K562 (cell line): ENCODE data around the gene TGFB1I1. TPM values are rescaled to one million over a fixed set of nuclear protein-coding genes. Genes with fewer than 3 reads are reported as not detected.

ENCODE experiments used
- ATF3 ChIP-seq, 2 experiments: fragments of 450-650 bp in 1 of 2; sonication (generic) in 1 of 2; formaldehyde crosslinking in 1 of 2; IDR thresholded peaks in 1 of 2; conservative IDR thresholded peaks in 1 of 2; 2 replicates each; pipeline versions ENCODE4 v1.6.1 to v1.8.1; 2016 to 2023; ENCODE audit warnings: mild to moderate bottlenecking in 2 of 2, moderate library complexity in 2 of 2, inconsistent platforms in 1 of 2, missing genetic modification reagents in 1 of 2
- CCNT2 ChIP-seq: IDR thresholded peaks from 2 replicates; pipeline ENCODE4 v1.6.1; 2011; ENCODE audit warnings: borderline replicate concordance, low read depth, mild to moderate bottlenecking, moderate library complexity, mixed read lengths, low read length; ENCODE audit not compliant: insufficient read length; ENCODE audit errors: extremely low read depth
- CEBPB ChIP-seq: fragments of 450-650 bp; IDR thresholded peaks from 2 replicates; pipeline ENCODE4 v1.6.1; 2016; ENCODE audit warnings: missing genetic modification characterization, missing compliant biosample characterization
- CEBPG ChIP-seq, 3 experiments: fragments of 200-800 bp in 1 of 3; sonication (Bioruptor generic) in 1 of 3; sonication (generic) in 1 of 3; formaldehyde crosslinking in 1 of 3; IDR thresholded peaks in 2 of 3; conservative IDR thresholded peaks in 1 of 3; 2 replicates each; pipeline versions ENCODE4 v1.6.1 to v1.8.0; 2016 to 2022; ENCODE audit warnings: missing compliant biosample characterization in 2 of 3, missing genetic modification characterization in 2 of 3, mild to moderate bottlenecking in 1 of 3, missing genetic modification reagents in 1 of 3
- CLOCK ChIP-seq: fragments of 250-450 bp; sonication (Bioruptor Pico); IDR thresholded peaks from 2 replicates; pipeline ENCODE4 v1.4.0; 2020; ENCODE audit warnings: mild to moderate bottlenecking, moderate library complexity, borderline replicate concordance
- GATA2 ChIP-seq: sonication (generic); formaldehyde crosslinking; IDR thresholded peaks from 2 replicates; pipeline ENCODE4 v1.4.0; 2020; ENCODE audit warnings: mild to moderate bottlenecking, missing genetic modification reagents
- HBP1 ChIP-seq: fragments of 450-650 bp; formaldehyde crosslinking; IDR thresholded peaks from 2 replicates; pipeline ENCODE4 v1.4.0; 2022; ENCODE audit warnings: missing genetic modification characterization
- HDAC2 ChIP-seq: fragments of 450-650 bp; IDR thresholded peaks from 2 replicates; pipeline ENCODE4 v1.6.1; 2016; ENCODE audit warnings: mild to moderate bottlenecking
- KLF13 ChIP-seq: fragments of 450-650 bp; IDR thresholded peaks from 2 replicates; pipeline ENCODE4 v1.6.1; 2016; ENCODE audit warnings: missing genetic modification characterization, low read depth, mild to moderate bottlenecking, missing compliant biosample characterization, moderate library complexity, borderline replicate concordance
- MYBL2 ChIP-seq, 2 experiments: fragments of 450-650 bp in 1 of 2; sonication (generic) in 1 of 2; formaldehyde crosslinking in 1 of 2; IDR thresholded peaks; 2 replicates each; pipeline versions ENCODE4 v1.6.1 to v1.8.1; 2017 to 2022; ENCODE audit warnings: borderline replicate concordance in 1 of 2, inconsistent platforms in 1 of 2, low read depth in 1 of 2, mild to moderate bottlenecking in 1 of 2, missing genetic modification reagents in 1 of 2, moderate library complexity in 1 of 2
- RBFOX2 ChIP-seq: fragments of 200-400 bp; formaldehyde crosslinking; IDR thresholded peaks from 2 replicates; pipeline ENCODE4 v1.6.1; 2017; ENCODE audit warnings: low read depth, mild to moderate bottlenecking, low read length, moderate library complexity
- TCF7 ChIP-seq: sonication (generic); IDR thresholded peaks from 2 replicates; pipeline ENCODE4 v1.6.1; 2016; ENCODE audit warnings: antibody characterized with exemption, borderline replicate concordance
- polyA plus RNA-seq, 8 experiments: library from polyadenylated mRNA; depleted of rRNA in 4 of 8; stranded (reverse) in 5 of 8; unstranded in 3 of 8; fragments of >200 nt; fragmentation: Nextera tagmentation in 2 of 8; fragmentation: Illumina TruSeq in 1 of 8; extraction: Ambion mirVana in 2 of 8; extraction: Trizol in 1 of 8; gene quantifications; 2 replicates each; pipeline versions ENCODE4 v1.2.1 to v1.2.3, GENCODE V29; 2011 to 2014; ENCODE audit warnings: inconsistent platforms in 1 of 8, missing spikeins in 1 of 8
- total RNA-seq, 7 experiments: library from RNA; depleted of rRNA in 6 of 7; stranded (reverse); fragments of >200 nt in 6 of 7; fragmentation: Illumina TruSeq in 2 of 7; extraction: Trizol in 2 of 7; gene quantifications; 2 replicates each; pipeline versions ENCODE4 v1.2.1 to v1.2.3, GENCODE V29; 2011 to 2021; ENCODE audit warnings: low replicate concordance in 1 of 7
- TF ChIP-seq, protein P1 (sequence below): fragments of 250-450 bp; sonication (Bioruptor Pico); IDR thresholded peaks from 2 replicates; pipeline ENCODE4 v1.8.0; 2021; ENCODE audit warnings: borderline replicate concordance, mild to moderate bottlenecking, moderate library complexity; ENCODE audit not compliant: poor library complexity, severe bottlenecking
- TF ChIP-seq, protein P2 (sequence below): fragments of 250-450 bp; sonication (Bioruptor Pico); IDR thresholded peaks from 2 replicates; pipeline ENCODE4 v1.8.0; 2022; ENCODE audit warnings: moderate library complexity, mild to moderate bottlenecking, inconsistent platforms
- TF ChIP-seq, protein P3 (sequence below): sonication (generic); IDR thresholded peaks from 2 replicates; pipeline ENCODE4 v1.6.1; 2016

TGFB1I1 gene
- total and polyA plus RNA-seq, 9 of the 15 experiments (the other 6 are each of a cell fraction or from before 2014, with no cell fraction given) = 0.04 to 0.91 (median 0.19) TPM

DNA sequence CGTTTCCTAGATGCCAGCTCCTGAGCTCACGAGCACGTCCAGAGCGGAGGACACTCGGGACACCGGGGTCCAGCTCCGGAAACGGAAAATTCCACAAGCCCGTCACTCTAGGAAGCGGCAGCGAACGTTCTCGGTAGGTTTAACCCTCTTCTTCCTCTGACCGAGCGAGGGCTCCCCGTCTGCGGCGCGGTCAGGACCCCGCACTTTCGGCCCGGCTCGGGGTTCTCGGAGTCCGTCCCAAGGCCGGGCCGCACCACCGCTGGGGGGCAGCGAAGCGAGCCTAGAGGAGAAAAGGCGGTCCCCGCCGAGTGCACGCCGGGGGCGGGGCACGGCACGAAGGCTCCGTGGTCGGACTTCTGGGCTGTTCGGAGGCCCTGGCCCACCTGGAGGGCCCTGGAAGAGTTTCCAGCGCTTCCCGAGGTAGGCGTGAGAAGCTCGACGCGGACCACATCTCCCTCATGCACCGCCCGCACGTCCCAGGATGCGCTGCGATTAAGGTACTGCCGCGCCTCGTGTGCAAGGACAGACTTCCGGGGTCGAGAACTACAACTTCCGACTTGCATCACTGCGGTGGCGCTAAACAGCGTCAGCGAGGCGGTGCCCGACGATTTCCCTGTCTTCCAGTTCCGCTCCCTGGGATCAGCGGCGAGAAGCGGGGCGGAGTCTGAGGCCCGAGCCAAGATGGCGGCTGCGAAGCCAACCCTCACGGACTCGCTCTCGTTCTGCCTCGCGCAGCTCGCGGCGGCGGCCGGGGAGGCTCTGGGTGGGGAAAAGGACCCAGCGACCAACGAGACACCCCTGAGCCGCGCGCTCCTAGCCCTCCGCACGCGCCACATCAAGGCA, 12.9 kb upstream of the TGFB1I1 start, which contains the start of gene ARMC5 (continued):
- TF ChIP-seq, protein P1, sequence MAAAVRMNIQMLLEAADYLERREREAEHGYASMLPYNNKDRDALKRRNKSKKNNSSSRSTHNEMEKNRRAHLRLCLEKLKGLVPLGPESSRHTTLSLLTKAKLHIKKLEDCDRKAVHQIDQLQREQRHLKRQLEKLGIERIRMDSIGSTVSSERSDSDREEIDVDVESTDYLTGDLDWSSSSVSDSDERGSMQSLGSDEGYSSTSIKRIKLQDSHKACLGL = peak; percentile 60
- TF ChIP-seq ATF3 (IDR thresholded peaks at IDR 0.05) = peak; percentile 89
- peak; percentile 81 for TF ChIP-seq ATF3 (CRISPR knock-in tag; conservative IDR thresholded peaks at IDR 0.05)
- TF ChIP-seq, protein P2, sequence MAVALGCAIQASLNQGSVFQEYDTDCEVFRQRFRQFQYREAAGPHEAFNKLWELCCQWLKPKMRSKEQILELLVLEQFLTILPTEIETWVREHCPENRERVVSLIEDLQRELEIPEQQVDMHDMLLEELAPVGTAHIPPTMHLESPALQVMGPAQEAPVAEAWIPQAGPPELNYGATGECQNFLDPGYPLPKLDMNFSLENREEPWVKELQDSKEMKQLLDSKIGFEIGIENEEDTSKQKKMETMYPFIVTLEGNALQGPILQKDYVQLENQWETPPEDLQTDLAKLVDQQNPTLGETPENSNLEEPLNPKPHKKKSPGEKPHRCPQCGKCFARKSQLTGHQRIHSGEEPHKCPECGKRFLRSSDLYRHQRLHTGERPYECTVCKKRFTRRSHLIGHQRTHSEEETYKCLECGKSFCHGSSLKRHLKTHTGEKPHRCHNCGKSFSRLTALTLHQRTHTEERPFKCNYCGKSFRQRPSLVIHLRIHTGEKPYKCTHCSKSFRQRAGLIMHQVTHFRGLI (CRISPR knock-in tag) = no peak
- peak; percentile 89 for TF ChIP-seq HDAC2
- peak; percentile 86; the same call in 1 of the 2 replicates for TF ChIP-seq HBP1
- peak; percentile 90 for TF ChIP-seq CEBPG (CRISPR knock-in tag; IDR thresholded peaks at IDR 0.05)
- peak in 1 of 2 experiments; percentile 54; a peak in 2 of 4 replicates for TF ChIP-seq CEBPG (tag; conservative IDR thresholded peaks at IDR 0.05 in 1 of 2, IDR thresholded peaks at IDR 0.05 in 1 of 2)
- peak; percentile 60 for TF ChIP-seq CEBPB (tag)
- TF ChIP-seq KLF13 (tag) = peak; percentile 20; the same call in 1 of the 2 replicates
- TF ChIP-seq CCNT2 = peak; percentile 61
- 0 out of 2 replicates have a peak, but pooled peaks have one; percentile 38 for TF ChIP-seq TCF7
- peak; percentile 59; the same call in 1 of the 2 replicates for TF ChIP-seq CLOCK (CRISPR knock-in tag)
- peak; percentile 93 for TF ChIP-seq RBFOX2
- TF ChIP-seq GATA2 (CRISPR knock-in tag) = no peak
- no peak for TF ChIP-seq MYBL2 (IDR thresholded peaks at IDR 0.05; ENCODE audit: low read depth)
- TF ChIP-seq MYBL2 (CRISPR knock-in tag; IDR thresholded peaks at IDR 0.05; ENCODE audit: borderline replicate concordance) = no peak
- TF ChIP-seq, protein P3, sequence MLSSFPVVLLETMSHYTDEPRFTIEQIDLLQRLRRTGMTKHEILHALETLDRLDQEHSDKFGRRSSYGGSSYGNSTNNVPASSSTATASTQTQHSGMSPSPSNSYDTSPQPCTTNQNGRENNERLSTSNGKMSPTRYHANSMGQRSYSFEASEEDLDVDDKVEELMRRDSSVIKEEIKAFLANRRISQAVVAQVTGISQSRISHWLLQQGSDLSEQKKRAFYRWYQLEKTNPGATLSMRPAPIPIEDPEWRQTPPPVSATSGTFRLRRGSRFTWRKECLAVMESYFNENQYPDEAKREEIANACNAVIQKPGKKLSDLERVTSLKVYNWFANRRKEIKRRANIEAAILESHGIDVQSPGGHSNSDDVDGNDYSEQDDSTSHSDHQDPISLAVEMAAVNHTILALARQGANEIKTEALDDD = no peak
